Skeletal muscle cell (primary cell): ENCODE data around the gene FZD7.

Experiments used
- DNase-seq: peaks from one replicate; pipeline ENCODE4 v3.0.0-alpha.2; 2010; ENCODE audit warnings: low read depth
- H3K4me3 ChIP-seq: 2 replicates; pipeline ENCODE4 v1.5.1; 2011; ENCODE audit warnings: low read depth, mild to moderate bottlenecking, control low read depth, low read length, moderate library complexity

The FZD7 gene

DNA sequence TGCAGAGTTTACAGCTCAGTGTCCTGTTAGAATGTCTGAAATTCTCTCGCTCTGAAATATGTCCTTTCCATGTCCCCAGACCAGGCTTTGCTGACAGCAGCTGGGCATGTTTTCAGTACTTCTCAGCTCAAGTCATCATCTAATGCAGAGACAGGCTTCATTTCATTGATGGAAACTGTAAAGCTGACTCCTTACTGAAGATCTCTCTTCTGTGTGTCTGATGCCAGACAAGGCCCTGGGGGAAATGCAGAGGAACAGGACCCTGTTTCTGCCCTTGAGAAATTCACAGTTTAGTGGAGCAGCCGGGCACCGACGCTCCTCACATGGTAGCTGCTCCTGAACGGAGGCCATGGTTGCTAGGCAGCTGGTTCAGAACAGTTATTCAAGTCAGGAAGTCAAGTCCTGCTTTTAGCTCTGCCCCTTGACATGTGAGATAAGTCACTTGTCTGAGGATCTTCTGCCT is 24.6 kb upstream of the FZD7 start:
- no peak overlapping the region for H3K4me3 ChIP-seq
- DNase-seq: no peak

DNA sequence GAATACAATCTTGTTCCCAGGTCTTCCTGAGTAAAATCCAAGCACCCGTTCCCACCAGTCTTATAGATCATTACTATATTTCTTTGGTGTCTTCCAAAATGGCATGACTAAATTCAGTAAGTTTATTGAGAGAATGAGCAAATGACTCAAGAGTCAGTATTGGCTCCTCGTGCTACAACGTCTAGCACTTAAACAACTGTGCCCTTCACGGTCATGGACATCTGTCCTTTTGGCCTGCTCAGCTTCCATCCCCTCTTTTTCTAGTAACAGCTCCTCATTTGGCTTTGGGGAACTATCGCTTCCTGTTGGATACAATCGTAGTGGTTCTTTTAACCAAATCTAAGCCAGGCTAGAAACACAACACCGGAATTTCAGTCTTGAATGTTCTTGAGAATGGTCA is 24.1 kb upstream of the FZD7 start:
- DNase-seq: no peak
- H3K4me3 ChIP-seq: no peak overlapping the region

DNA sequence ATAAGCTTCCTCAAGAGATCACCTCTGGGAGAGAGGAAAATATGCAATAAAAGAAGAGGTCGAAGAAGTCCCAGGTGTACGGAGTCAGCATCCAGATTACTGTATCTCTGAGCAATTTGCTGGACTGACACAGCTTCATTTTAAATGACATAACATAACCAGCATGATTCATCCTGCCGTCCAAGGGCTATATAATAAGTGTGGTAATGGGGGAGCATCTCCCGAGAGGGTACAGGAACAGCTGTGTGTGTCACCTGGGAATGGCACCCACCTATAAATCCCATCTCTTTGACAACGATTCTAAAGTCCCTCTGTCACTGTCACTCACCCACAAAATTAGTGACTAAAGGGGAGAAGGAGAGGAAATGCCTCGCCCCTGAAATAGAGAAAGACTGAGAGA is 19.3 kb upstream of the FZD7 start:
- no peak overlapping the region for H3K4me3 ChIP-seq
- DNase-seq: no peak

DNA sequence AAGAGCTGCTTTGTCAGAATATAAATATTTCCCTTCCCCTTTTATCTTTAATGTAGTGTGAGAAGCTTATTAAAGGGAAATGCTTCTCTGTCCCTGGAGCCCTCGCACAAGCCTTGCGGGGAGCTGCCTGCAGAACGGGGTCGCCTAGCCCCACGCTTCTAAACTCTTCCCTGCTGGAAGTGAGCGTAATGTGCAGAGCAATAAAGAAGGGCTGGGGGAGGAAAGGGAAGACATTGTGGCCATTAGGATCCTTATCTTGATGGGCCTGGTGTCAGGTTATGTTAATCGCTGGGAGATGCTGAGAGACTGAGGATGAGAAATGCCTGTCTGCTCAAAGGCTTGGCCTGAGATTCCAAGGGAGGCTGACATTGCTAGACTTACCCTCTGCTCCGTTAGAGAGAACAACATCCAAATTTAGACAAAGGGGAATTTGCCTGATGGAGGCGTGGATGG is 18.9 kb upstream of the FZD7 start:
- no peak overlapping the region for H3K4me3 ChIP-seq
- no peak for DNase-seq

DNA sequence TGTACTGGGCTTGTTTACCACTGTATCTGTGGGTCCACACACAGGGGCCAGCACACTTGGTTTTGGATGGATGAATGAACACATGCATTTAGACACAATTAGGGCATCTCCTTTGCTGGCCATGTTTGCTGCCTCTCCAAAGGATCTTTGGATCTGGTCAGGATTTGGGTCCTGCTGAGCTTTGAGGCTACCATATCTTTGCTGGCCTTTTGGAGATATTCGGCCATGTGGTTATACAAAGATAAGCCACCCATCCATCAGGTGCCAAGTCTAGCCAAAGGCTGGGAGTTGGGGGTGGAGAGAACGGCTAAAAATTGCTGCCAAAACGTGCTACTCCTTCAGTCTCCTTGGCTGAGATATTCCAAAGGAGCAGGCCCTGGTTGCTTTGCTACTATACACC is 18.2 kb upstream of the FZD7 start:
- no peak for DNase-seq

DNA sequence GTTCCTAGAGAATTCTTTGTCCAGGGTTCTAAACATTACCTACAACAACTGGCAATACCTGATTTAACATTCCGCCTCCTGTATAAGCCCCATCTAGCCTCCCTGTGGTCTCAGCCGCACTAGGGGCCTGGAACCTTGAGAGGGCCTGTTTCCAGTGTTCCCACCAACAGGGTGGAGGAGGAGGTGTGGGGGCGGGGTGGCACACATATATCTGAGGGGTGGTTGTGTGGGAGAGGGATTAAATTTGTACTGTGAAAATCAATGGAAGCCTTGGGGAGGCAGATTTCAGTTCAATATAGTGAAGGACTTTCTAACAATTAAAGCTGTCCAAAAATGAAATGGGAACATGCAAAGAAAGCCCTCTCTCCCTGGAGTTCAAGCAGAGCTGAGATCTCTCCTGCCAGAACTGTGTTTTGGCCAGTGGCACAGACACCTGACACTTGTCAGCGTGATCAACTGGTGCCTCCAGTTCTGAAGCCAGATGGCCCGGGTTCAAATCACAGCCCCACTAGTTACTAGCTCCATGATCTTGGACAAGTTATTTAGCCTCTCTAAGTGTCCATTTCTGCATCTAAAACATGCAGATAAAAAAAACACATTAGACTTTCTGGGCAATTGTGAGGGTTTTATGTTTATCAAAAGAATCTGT is 17.0 kb upstream of the FZD7 start:
- no peak overlapping the region for H3K4me3 ChIP-seq
- DNase-seq: no peak

More for the DNA sequence above, 18.2 kb upstream of the FZD7 start:
- H3K4me3 ChIP-seq: no peak overlapping the region

DNA sequence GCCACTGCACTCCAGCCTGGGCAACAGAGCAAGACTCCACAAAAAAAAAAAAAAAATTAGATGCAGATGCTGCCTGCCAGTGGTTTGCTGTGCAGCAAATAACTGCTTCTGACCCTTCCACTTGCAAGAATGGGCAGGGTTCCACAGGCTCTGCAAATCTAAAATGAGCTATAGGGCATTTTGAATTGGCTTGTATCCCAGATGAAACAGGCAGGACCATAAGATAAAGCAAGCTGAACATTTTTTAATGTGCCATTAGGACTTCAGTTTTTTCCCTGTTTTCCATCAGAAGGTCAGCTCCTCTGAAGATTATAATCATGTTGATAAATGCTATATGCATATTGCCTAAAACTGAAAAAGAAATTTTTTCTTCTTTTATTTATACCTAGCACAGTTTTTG is 15.7 kb upstream of the FZD7 start:
- no peak overlapping the region for H3K4me3 ChIP-seq
- no peak for DNase-seq

DNA sequence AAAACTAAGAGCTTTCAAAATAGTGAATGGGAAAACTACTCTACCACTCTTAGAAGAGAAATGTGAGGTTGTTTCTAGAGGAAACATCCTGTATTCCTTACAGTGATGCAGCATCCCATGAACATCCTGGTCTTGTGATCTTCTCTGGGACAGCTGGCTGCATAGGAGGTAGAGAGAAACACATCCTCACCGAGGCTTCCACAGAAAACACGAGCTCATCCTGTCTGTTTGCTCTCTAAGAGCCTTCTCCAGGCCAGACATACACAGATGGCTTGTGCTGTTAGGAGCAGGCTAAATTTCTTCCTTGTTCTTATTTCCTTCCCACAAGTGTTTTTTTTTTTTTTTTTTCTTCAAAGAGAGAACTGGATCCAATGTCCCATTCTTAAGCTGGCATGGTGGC is 14.7 kb upstream of the FZD7 start:
- no peak for DNase-seq
- no peak overlapping the region for H3K4me3 ChIP-seq

DNA sequence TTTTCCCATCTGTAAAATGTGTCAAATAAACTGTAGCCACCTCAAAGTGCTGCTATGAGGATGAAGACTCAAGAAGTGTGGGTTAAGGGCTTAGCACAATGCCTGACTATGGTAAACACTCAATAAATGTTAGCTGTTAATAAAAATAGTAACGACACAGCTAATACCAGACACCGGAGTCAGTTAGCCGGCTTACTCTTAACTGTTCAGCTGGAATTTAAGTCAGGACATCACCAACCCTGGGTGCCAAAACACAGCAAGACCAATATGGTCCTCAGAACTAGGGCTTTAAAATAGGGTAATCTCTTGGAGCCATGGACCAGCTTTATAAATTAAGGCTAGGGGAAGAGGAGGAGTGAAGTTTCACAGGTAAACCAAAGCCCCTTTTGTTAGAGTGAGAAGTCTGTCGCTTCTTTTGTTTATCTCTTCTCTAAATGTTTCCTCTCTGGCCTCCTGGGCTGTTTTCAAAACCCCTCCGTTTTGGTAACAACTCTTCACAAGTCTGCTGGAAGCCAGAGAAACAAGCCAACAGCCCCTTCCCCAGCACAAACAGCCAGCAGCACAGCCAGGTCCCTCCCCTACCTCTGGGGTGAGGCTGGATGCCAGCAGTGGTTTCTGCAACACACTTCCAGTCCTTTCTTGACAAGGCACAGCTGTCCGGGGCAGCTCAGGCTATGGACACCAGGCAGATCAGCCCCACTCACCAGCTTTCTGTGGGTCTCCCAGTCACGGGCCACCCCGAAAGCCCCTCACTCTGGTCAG is 13.8 kb upstream of the FZD7 start:
- no peak overlapping the region for H3K4me3 ChIP-seq
- DNase-seq: no peak

DNA sequence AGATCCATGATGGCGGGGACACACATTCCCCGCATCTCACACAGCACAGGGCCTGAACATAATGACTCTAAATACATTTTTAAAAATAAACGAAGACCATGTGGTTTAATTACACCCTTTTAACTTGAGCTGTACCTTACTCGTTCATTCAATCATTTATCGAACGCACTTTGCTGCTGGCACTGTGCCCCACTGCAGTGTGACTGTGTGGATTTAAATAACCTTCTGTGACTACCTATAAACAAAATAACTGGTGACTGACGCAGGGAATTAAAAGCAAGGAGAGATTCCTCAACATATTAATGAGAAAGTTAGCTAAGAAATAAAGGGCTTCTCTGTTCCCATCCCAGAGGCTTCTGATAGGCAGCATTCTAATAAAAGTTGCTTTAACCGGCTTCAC is 10.9 kb upstream of the FZD7 start:
- no peak for DNase-seq
- H3K4me3 ChIP-seq: no peak overlapping the region

DNA sequence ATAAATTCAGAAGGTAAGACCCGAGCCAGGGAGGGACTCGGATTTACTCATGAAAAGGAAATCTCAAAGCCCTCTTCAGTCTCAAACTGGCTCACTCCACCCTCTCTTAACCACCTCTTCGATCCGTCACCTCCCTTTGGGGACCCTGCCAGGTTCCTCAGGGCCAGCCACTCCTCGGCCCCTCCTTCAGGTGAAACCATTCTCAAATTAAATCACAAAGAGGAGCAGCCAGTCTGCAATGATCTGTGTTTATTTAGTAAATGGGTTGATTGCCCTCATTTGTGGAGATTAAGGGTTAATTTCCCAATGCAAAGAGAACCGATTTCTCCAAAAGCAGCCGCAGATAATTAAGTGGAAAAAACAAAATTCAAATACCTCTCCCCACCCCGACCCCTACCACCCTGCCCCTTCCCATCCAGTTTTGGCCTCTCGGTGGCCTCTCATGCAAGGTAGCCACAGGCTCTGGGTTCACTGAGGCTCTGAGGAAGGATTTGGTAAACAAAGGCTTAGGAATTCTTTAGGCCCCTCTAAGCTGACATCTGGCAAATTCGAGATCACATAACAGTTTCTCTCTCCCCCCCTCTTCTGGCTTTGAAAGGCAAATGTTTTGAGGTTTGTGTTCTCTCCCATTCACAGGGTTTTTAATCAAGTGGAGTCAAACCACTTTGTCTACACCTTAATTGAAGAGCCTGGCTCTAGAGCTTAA is 10.3 kb upstream of the FZD7 start:
- DNase-seq: no peak
- H3K4me3 ChIP-seq: no peak overlapping the region

DNA sequence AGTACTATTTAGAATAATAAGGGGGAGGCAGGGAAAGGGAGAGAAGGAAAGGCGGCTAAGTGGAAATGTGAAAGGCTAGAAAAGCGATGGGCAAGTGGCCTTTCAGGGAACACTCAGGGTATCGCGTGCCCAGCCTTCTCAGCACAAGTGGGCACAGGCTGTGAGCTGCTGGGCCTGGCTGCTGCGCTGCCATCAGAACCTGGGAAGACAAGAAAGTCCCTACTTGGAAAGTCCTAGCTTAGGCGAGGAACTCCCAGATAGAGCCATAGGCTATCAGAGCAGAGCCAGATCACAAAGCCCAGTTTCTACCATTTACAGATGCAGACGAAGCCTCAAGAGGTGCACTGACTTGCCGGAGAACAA is 9.8 kb upstream of the FZD7 start:
- no peak for DNase-seq
- no peak overlapping the region for H3K4me3 ChIP-seq

DNA sequence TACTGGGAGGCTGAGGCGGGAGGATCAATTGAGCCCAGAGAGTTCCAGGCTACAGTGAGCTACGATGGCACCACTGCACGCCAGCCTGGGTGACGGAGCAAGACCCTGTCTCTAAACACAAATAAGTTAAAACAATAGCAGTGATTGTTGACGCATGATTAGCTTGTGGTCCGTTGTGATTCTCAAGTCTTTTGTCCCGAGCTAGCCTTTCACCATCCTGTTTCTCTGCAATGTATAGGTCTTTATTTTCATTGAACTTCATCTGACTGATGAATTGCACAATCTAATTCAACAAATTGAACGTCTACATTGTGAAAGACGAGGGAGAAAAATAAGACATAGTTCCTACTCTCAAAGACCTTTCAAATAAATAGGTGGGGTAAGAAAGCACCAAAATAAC is 8.8 kb upstream of the FZD7 start:
- H3K4me3 ChIP-seq: no peak overlapping the region
- no peak for DNase-seq

DNA sequence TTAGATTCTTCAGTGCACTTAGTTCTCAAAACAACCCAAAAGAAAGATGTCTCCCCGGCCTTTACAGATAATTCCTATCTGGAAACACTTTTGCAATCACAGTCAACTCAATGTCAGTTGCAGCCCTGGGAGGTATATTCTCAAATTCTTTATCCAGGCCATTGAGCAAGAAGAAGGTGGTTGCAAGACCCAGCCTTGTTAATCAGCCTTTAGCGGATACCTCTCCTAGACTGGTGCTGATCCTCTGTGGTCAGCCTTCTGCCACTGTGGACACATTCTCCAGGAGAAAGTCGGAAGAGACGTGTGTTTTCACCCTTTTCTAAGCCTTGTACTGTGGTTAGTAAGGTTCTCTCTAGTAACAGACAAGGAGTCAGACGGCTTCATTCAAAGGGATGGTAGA is 7.8 kb upstream of the FZD7 start:
- DNase-seq: no peak
- no peak overlapping the region for H3K4me3 ChIP-seq

DNA sequence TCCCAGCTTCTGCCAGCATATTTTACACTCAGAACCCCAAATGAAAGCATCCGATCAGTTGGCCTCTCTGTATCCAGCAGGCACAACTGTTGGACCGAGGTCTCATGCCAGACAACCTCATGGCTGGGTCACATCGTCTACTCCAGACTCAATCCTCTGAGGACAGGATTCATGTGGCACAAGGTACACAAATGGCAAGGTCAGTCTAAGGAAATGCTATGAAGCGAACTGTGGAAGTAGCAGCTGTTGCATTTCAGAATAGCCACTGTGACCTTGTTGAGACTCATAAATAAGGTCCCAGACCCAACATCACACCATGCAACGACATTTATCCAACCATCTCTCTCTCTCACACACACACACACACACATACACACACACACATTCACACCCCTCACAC is 7.1 kb upstream of the FZD7 start:
- no peak for DNase-seq
- H3K4me3 ChIP-seq: no peak overlapping the region

DNA sequence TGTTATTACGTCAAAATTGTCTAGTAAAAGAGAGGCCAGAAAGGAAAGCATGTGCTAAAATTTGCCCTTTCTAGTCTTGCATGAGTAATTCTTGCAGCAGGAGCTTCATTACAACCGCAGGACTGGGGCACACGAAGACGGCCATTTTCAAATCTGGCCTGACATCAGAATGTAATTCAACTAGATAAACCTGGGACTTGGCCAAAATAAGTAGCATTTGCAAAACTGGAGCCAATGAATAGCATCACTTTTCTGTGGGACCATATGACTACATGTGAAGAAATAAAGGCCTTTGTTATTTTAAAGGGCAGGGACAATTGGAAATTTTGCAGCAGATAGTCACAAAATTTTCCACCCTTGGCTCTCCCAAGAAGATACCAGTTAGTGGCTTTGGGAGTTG is 3.0 kb upstream of the FZD7 start:
- DNase-seq: no peak
- H3K4me3 ChIP-seq: no peak overlapping the region

DNA sequence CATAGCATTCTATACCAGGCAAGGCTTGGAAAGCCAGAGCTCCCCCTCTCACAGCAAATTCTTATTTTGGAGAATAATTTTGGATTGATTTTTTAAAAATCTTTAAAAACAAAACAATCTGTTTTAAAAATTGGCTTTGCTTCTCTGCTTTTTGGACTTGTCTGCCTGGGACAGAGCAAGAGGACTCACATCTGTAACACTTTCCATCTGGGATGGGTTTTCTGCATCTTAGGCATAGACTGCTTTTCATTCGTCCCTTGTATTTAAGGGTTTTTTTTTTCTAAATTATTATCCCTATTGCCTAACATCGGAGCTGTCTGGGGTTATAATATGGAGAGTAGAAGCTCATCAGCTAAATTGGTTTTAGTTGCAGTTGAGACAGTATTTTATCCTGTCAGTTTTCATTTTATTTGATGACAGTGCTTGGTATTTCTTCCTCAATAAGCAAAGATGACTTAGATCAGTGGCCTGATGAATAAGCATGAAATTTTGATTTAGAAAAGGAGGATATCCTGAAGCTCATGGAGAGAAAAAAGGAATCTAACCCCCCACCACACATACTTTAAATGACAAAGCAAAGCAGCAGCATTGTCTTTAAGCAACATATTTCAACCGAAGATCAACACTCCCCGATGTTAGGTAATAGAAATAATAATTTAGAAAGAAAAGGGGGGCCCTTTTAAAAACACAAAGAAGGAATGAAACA is 2.3 kb upstream of the FZD7 start:
- DNase-seq: no peak
- no peak overlapping the region for H3K4me3 ChIP-seq

DNA sequence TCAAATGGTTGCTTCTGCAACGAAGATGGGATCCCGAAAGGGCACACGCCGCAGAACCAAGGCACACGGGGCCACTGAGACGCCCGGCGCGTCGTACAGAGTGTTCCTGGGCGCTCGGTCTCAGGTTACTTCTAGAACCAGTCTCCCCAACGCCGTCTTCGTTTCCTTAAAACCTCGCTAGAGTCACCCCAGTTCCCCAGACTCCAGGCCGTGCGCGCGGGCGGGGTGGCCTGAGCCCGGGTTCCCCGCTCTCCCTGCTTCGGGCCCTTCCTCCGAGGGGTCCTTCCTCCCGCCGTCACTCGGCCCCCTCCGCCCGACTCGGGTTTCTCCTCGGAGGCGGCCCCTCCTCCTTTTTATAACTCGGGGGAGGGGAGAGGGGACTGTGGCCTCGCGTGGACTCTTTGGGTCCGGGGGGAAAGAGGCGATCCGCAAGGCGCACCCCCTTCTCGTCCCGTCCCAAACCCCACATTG is 774 bp upstream of the FZD7 start:
- no peak for DNase-seq
- H3K4me3 ChIP-seq: peak overlapping the region; percentile 78

DNA sequence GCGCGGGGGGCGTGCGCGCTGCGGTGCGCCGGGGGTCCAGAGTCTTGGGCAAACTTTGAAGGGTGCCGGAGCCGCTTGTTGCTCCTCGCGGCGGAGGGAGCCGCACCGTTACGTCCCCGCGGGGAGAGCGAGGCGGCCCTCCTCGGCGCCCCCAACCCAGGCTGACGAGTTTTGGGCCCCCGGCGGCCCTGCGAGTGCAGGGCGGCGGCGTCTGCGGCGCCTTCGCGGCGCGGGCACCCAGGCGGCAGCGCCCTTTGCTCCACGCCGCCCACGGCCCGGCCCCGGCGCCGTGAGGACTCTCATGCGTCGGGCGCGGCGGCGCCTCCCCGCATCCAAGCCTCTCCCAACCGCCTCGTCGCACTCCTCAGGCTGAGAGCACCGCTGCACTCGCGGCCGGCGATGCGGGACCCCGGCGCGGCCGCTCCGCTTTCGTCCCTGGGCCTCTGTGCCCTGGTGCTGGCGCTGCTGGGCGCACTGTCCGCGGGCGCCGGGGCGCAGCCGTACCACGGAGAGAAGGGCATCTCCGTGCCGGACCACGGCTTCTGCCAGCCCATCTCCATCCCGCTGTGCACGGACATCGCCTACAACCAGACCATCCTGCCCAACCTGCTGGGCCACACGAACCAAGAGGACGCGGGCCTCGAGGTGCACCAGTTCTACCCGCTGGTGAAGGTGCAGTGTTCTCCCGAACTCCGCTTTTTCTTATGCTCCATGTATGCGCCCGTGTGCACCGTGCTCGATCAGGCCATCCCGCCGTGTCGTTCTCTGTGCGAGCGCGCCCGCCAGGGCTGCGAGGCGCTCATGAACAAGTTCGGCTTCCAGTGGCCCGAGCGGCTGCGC is 814 bp downstream of the FZD7 start:
- DNase-seq: no peak

More for the DNA sequence above, 814 bp downstream of the FZD7 start:
- H3K4me3 ChIP-seq: peak overlapping the region; percentile 69
